Panc1 (cell line): ENCODE measurements around the gene ANAPC5. TPM values are rescaled to one million over a fixed set of nuclear protein-coding genes. Genes with fewer than 3 reads are reported as not detected.
"Not testable (repeated sequence)": the region's sequence is repeated elsewhere in the genome, so short reads cannot be mapped to it uniquely, and the experiment has no call there.

Source experiments
- ATAC-seq: fragments of 200-7000 bp; cut with Tn5 transposase; 2 replicates; pipeline ENCODE4 v1.9.1; 2020; ENCODE audit warnings: mild to moderate bottlenecking, moderate library complexity
- BruUV-seq: library from RNA; stranded (reverse); fragments of 400-500 nt; replicated peaks from 2 replicates; lab custom pipeline; 2021; lab: Mats Ljungman, UMichigan
- CTCF ChIA-PET: fragments of 300-600 bp; sonication (Branson Sonifier 250); formaldehyde crosslinking; loops from one replicate; lab custom pipeline; 2022; ENCODE audit warnings: antibody characterized with exemption; lab: Charles Lee
- POLR2A ChIA-PET: fragments of 300-600 bp; sonication (Branson Sonifier 250); formaldehyde crosslinking; loops from one replicate; lab custom pipeline; 2022; ENCODE audit warnings: antibody characterized with exemption; lab: Charles Lee
- DNase-seq: peaks from one replicate; pipeline ENCODE4 v3.0.0-alpha.2; 2010; ENCODE audit warnings: low read depth, low spot score
- H3K27ac ChIP-seq: 2 replicates; pipeline ENCODE4 v1.5.1; 2011; ENCODE audit warnings: mild to moderate bottlenecking, low read length, inconsistent platforms
- H3K27me3 ChIP-seq: fragments of 200-500 bp; sonication (Bioruptor generic); 2 replicates; pipeline ENCODE4 v1.6.0; 2014; ENCODE audit warnings: low read length, inconsistent platforms; ENCODE audit not compliant: control insufficient read depth, insufficient read depth
- H3K36me3 ChIP-seq: fragments of 200-500 bp; sonication (Bioruptor generic); 2 replicates; pipeline ENCODE4 v1.5.1; 2014; ENCODE audit warnings: inconsistent platforms, mild to moderate bottlenecking, low read length, moderate library complexity; ENCODE audit not compliant: control insufficient read depth, insufficient read depth
- H3K4me1 ChIP-seq: 2 replicates; pipeline ENCODE4 v1.5.1; 2011; ENCODE audit warnings: inconsistent platforms, mild to moderate bottlenecking, low read length, moderate library complexity; ENCODE audit not compliant: control insufficient read depth, insufficient read depth
- H3K4me3 ChIP-seq, 2 experiments: 2 replicates each; pipeline ENCODE4 v1.5.1; 2011 to 2012; ENCODE audit warnings: low read depth in 2 of 2, low read length in 2 of 2, mild to moderate bottlenecking in 2 of 2, inconsistent platforms in 1 of 2, moderate library complexity in 1 of 2
- H3K9me3 ChIP-seq: fragments of 200-500 bp; sonication (Bioruptor generic); 2 replicates; pipeline ENCODE4 v1.5.1; 2014; ENCODE audit warnings: low read depth, mild to moderate bottlenecking, inconsistent platforms, low read length, moderate library complexity; ENCODE audit not compliant: control insufficient read depth, insufficient read depth
- CTCF ChIP-seq: fragments of 450-650 bp; IDR thresholded peaks from 2 replicates; pipeline ENCODE4 v1.5.1; 2017; ENCODE audit warnings: mild to moderate bottlenecking
- POLR2AphosphoS5 ChIP-seq: IDR thresholded peaks from 2 replicates; pipeline ENCODE4 v1.6.1; 2012; ENCODE audit warnings: mild to moderate bottlenecking, low read depth, low read length, moderate library complexity
- SIN3A ChIP-seq: IDR thresholded peaks from 2 replicates; pipeline ENCODE4 v1.6.1; 2012; ENCODE audit warnings: low read depth, mild to moderate bottlenecking, low read length, moderate library complexity, borderline replicate concordance; ENCODE audit not compliant: insufficient read depth
- TCF7L2 ChIP-seq: IDR thresholded peaks from 2 replicates; pipeline ENCODE4 v1.6.1; 2011; ENCODE audit warnings: mild to moderate bottlenecking, low read depth, low read length, inconsistent platforms
- in situ Hi-C: cut with HindIII; loops from 2 replicates; pipeline ENCODE4 v1.10.0; 2016; ENCODE audit warnings: low sequenced_read_pairs, low pct_unique_long_range_greater_than_20kb
- intact Hi-C: fragments of 100-400 bp; cut with micrococcal nuclease; formaldehyde crosslinking; loops from one replicate; pipeline ENCODE4 v1.10.0; 2022; ENCODE audit not compliant: unreplicated experiment
- total RNA-seq: library from RNA; stranded (reverse); gene quantifications from one replicate; pipeline ENCODE4 v1.2.1, GENCODE V29; 2021; ENCODE audit not compliant: unreplicated experiment
- TF ChIP-seq, protein P1 (sequence below), 2 experiments: IDR thresholded peaks; 2 replicates each; pipeline ENCODE4 v1.6.1; 2011 to 2012; ENCODE audit warnings: low read depth in 2 of 2, control low read depth in 1 of 2, low read length in 1 of 2, mild to moderate bottlenecking in 1 of 2, moderate library complexity in 1 of 2; ENCODE audit not compliant: insufficient read depth in 1 of 2

The ANAPC5 gene
- total RNA-seq, 1 experiment from 2014 or later = 101 TPM

- DNase-seq (no peak), ATAC-seq (no peak)
- Histone ChIP-seq H3K9me3 (no peaks in the 10 kb centered on the region), H3K27me3 (no peaks in the 10 kb centered on the region), H3K4me3 (no peak overlapping the region), H3K27ac (no peak overlapping the region), H3K36me3 (no peaks in the 10 kb centered on the region), H3K4me1 (peaks cover 4% of the 10 kb centered on the region; the same call in 1 of the 2 replicates)
- ChIA-PET CTCF (no interaction called here), POLR2A (no interaction called here)
- TF ChIP-seq POLR2AphosphoS5 = no peak
- TF ChIP-seq CTCF = no peak
- TF ChIP-seq, protein P1, sequence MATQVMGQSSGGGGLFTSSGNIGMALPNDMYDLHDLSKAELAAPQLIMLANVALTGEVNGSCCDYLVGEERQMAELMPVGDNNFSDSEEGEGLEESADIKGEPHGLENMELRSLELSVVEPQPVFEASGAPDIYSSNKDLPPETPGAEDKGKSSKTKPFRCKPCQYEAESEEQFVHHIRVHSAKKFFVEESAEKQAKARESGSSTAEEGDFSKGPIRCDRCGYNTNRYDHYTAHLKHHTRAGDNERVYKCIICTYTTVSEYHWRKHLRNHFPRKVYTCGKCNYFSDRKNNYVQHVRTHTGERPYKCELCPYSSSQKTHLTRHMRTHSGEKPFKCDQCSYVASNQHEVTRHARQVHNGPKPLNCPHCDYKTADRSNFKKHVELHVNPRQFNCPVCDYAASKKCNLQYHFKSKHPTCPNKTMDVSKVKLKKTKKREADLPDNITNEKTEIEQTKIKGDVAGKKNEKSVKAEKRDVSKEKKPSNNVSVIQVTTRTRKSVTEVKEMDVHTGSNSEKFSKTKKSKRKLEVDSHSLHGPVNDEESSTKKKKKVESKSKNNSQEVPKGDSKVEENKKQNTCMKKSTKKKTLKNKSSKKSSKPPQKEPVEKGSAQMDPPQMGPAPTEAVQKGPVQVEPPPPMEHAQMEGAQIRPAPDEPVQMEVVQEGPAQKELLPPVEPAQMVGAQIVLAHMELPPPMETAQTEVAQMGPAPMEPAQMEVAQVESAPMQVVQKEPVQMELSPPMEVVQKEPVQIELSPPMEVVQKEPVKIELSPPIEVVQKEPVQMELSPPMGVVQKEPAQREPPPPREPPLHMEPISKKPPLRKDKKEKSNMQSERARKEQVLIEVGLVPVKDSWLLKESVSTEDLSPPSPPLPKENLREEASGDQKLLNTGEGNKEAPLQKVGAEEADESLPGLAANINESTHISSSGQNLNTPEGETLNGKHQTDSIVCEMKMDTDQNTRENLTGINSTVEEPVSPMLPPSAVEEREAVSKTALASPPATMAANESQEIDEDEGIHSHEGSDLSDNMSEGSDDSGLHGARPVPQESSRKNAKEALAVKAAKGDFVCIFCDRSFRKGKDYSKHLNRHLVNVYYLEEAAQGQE (IDR thresholded peaks at IDR 0.05; ENCODE audit: insufficient read depth in 1 of 2, low read depth in 2 of 2, low read length in 1 of 2) = no peak
- no peak for TF ChIP-seq TCF7L2
- no peak for TF ChIP-seq SIN3A
- no TSS peak for BruUV-seq
- in situ Hi-C loops (no loop called here), intact Hi-C loops (no loop called here)
These were observed 50.3 kb downstream of the ANAPC5 start for GRCh38 chr12:121301876-121302275.

DNA sequence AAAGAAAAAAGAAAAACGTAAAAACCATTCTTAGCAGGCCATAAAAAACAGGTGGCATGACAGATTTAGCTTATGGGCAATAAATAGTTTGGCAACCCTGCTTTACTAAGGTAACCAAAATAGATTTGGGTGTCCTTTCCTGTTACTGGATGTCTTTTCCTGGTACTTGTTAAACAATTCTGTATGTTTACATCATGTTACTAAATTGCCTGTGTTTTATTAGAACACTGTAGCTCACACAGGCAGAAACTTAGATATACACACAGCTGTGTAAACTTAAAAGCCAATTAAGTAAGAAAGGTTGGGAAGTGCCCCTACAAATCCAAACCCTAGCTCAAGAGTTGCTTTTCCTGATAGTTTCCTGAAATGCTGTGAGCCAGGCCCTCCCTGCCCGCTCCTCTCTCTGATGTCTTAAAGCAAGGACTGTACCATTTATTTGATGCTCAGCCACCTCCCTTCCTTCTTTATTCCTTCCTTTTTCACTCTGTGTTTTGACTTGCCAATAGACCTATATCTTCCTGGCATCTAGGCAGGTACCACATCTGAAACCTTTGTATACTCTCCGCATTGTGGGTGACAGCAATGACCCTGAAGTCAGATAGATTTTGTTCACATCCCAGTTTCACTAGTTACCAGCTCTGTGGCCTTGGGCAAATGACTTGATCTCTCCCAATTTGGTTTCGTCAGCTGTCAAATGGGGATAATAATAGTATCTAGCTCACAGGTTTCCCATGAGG lies 52.0 kb downstream of the ANAPC5 start:
- BruUV-seq = no TSS peak
- intact Hi-C loops (no loop called here), in situ Hi-C loops (no loop called here)
- Histone ChIP-seq H3K36me3 (peaks cover 3% of the 10 kb centered on the region; the same call in 1 of the 2 replicates), H3K4me3 (no peak overlapping the region), H3K27me3 (no peaks in the 10 kb centered on the region), H3K9me3 (no peaks in the 10 kb centered on the region), H3K27ac (no peak overlapping the region), H3K4me1 (peaks cover 8% of the 10 kb centered on the region)
- no peak for ATAC-seq
- CTCF ChIA-PET = no interaction called here
- POLR2A ChIA-PET = interaction anchor here (0.6 kb wide), 1 partner anchor 40 kb away, joined by 3 read pairs; no protein-coding TSS in a partner anchor
- no peak for DNase-seq
- TF ChIP-seq SIN3A (no peak), POLR2AphosphoS5 (no peak)

- no peak overlapping the region for H3K4me3 ChIP-seq
- intact Hi-C loops (no loop called here), in situ Hi-C loops (no loop called here)
- ATAC-seq (no peak), DNase-seq (no peak)
- peaks cover 3% of the 10 kb centered on the region; the same call in 1 of the 2 replicates for H3K36me3 ChIP-seq
- ChIA-PET CTCF (no interaction called here), POLR2A (no interaction called here)
- peaks cover 9% of the 10 kb centered on the region for H3K4me1 ChIP-seq
- H3K27me3 ChIP-seq = no peaks in the 10 kb centered on the region
- H3K27ac ChIP-seq = no peak overlapping the region
- BruUV-seq = no TSS peak
- no peak for TF ChIP-seq CTCF
- no peaks in the 10 kb centered on the region for H3K9me3 ChIP-seq
These were observed 52.5 kb downstream of the ANAPC5 start for GRCh38 chr12:121299662-121300061.

DNA sequence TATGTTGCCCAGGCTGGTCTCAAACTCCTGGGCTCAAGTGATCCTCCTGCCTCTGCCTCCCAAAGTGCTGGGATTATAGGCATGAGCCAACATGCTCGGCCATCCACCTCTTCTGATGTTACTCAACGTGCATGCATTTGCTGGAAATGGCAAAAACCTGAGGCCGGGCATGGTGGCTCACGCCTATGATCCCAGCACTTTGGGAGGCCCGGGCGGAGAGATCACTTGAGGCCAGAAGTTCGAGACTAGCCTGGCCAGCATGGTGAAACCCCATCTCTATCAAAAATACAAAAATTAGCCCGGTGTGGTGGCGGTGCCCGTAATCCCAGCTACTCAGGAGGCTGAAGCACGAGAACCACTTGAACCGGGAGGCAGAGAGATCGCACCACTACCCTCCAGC lies 53.8 kb downstream of the ANAPC5 start:
- POLR2A ChIA-PET, BruUV-seq, intact Hi-C loops: not testable (repeated sequence)

More for the DNA sequence above, 53.8 kb downstream of the ANAPC5 start:
- H3K4me3 ChIP-seq, H3K36me3 ChIP-seq, H3K9me3 ChIP-seq, CTCF ChIA-PET, H3K4me1 ChIP-seq, in situ Hi-C loops, H3K27me3 ChIP-seq, ATAC-seq, H3K27ac ChIP-seq, DNase-seq: not testable (repeated sequence)
